ENCODE results near the gene SNN. TPM values are rescaled to one million over a fixed set of nuclear protein-coding genes. Genes with fewer than 3 reads are reported as not detected.

Gene SNN
- total and polyA plus RNA-seq, 2 donors (not counting 1 experiment from before 2014, with no cell fraction given) = 55.4 to 63.3 TPM

- Histone ChIP-seq H3K9ac (ENCODE audit: low read length) (no peak overlapping the region), H3K27ac (ENCODE audit: low read length in 2 of 2) (no peak overlapping the region), H3K9me3 (ENCODE audit: control extremely low read depth in 1 of 3, control insufficient read depth in 2 of 3, insufficient read depth in 1 of 3, low read length in 2 of 3) (peaks cover 0 to 3% (median 0%) of the 10 kb centered on the region in 3 donors), H3K4me2 (replicated peaks; ENCODE audit: low read depth, low read length, poor library complexity, severe bottlenecking) (no peak overlapping the region), H3K4me1 (ENCODE audit: control insufficient read depth in 2 of 2, insufficient read depth in 2 of 2, low read length in 2 of 2) (peaks cover 51 to 76% of the 10 kb centered on the region in 2 donors), H3K36me3 (replicated peaks in 1 of 2; ENCODE audit: control extremely low read depth in 1 of 2, control insufficient read depth in 1 of 2, extremely low read depth in 1 of 2, insufficient read depth in 2 of 2, low read length in 1 of 2) (no peaks in the 10 kb centered on the region), H3K79me2 (ENCODE audit: control insufficient read depth, insufficient read depth, low read length) (no peaks in the 10 kb centered on the region), H2AFZ (ENCODE audit: insufficient read depth, low read depth, low read length, poor library complexity, severe bottlenecking) (no peak overlapping the region), H4K20me1 (ENCODE audit: control insufficient read depth, insufficient read depth, low read length, poor library complexity, severe bottlenecking) (no peaks in the 10 kb centered on the region), H3K27me3 (replicated peaks in 1 of 4; ENCODE audit: control extremely low read depth in 1 of 4, control insufficient read depth in 3 of 4, insufficient read depth in 4 of 4, low read length in 3 of 4) (no peaks in the 10 kb centered on the region), H3K4me3 (ENCODE audit: control extremely low read depth in 1 of 5, extremely low read depth in 1 of 5, insufficient read depth in 1 of 5, low read depth in 2 of 5, low read length in 4 of 5) (no peak overlapping the region)
- Mint-ChIP-seq H3K4me3 (no peak overlapping the region), H3K27me3 (no peaks in the 10 kb centered on the region), H3K9me3 (ENCODE audit: insufficient read depth) (no peaks in the 10 kb centered on the region), H3K27ac (no peak overlapping the region), H3K4me1 (peaks cover 52% of the 10 kb centered on the region)
- ChIA-PET CTCF (interaction anchor here (1.8 kb wide), 1 partner anchor 14 kb away, joined by 5 read pairs; no protein-coding TSS in a partner anchor), POLR2A (interaction anchor here (0.7 kb wide), 1 partner anchor 88 kb away, joined by 5 read pairs; no protein-coding TSS in a partner anchor)
- WGBS (ENCODE audit: insufficient coverage) = 100% methylated on average over 2 of the region's 4 CpGs
- ATAC-seq (ENCODE audit: low read depth) (no peak), DNase-seq (no peak)
- intact Hi-C loops (cut with micrococcal nuclease) = no loop called here
- TF ChIP-seq, protein P1, sequence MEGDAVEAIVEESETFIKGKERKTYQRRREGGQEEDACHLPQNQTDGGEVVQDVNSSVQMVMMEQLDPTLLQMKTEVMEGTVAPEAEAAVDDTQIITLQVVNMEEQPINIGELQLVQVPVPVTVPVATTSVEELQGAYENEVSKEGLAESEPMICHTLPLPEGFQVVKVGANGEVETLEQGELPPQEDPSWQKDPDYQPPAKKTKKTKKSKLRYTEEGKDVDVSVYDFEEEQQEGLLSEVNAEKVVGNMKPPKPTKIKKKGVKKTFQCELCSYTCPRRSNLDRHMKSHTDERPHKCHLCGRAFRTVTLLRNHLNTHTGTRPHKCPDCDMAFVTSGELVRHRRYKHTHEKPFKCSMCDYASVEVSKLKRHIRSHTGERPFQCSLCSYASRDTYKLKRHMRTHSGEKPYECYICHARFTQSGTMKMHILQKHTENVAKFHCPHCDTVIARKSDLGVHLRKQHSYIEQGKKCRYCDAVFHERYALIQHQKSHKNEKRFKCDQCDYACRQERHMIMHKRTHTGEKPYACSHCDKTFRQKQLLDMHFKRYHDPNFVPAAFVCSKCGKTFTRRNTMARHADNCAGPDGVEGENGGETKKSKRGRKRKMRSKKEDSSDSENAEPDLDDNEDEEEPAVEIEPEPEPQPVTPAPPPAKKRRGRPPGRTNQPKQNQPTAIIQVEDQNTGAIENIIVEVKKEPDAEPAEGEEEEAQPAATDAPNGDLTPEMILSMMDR (IDR thresholded peaks at IDR 0.05) = no peak
- TF ChIP-seq EZH2 (IDR thresholded peaks at IDR 0.05; ENCODE audit: borderline replicate concordance, insufficient read depth, low read depth, low read length, poor library complexity, severe bottlenecking) = no peak
Observed at GRCh38 chr16:11625769-11626168, 42.5 kb upstream of the SNN start.

GRCh38 chr16:11626657-11627291 lies 41.5 kb upstream of the SNN start:
- H3K27ac Mint-ChIP-seq = peak overlapping the region; percentile 43
- no peak overlapping the region for H3K9ac ChIP-seq (ENCODE audit: low read length)
- peaks cover 46 to 69% of the 10 kb centered on the region in 2 donors for H3K4me1 ChIP-seq (ENCODE audit: control insufficient read depth in 2 of 2, insufficient read depth in 2 of 2, low read length in 2 of 2)

More at GRCh38 chr16:11626657-11627291, 41.5 kb upstream of the SNN start:
- CTCF ChIA-PET = interaction anchor here (1.8 kb wide), 1 partner anchor 13 kb away, joined by 5 read pairs; no protein-coding TSS in a partner anchor
- Histone ChIP-seq H3K27me3 (replicated peaks in 1 of 4; ENCODE audit: control extremely low read depth in 1 of 4, control insufficient read depth in 3 of 4, insufficient read depth in 4 of 4, low read length in 3 of 4) (no peaks in the 10 kb centered on the region), H3K27ac (ENCODE audit: low read length in 2 of 2) (no peak overlapping the region), H3K79me2 (ENCODE audit: control insufficient read depth, insufficient read depth, low read length) (no peaks in the 10 kb centered on the region), H4K20me1 (ENCODE audit: control insufficient read depth, insufficient read depth, low read length, poor library complexity, severe bottlenecking) (no peaks in the 10 kb centered on the region), H3K4me2 (replicated peaks; ENCODE audit: low read depth, low read length, poor library complexity, severe bottlenecking) (no peak overlapping the region), H3K36me3 (replicated peaks in 1 of 2; ENCODE audit: control extremely low read depth in 1 of 2, control insufficient read depth in 1 of 2, extremely low read depth in 1 of 2, insufficient read depth in 2 of 2, low read length in 1 of 2) (no peaks in the 10 kb centered on the region), H2AFZ (ENCODE audit: insufficient read depth, low read depth, low read length, poor library complexity, severe bottlenecking) (no peak overlapping the region), H3K9me3 (ENCODE audit: control extremely low read depth in 1 of 3, control insufficient read depth in 2 of 3, insufficient read depth in 1 of 3, low read length in 2 of 3) (no peaks in the 10 kb centered on the region), H3K4me3 (ENCODE audit: control extremely low read depth in 1 of 5, extremely low read depth in 1 of 5, insufficient read depth in 1 of 5, low read depth in 2 of 5, low read length in 4 of 5) (no peak overlapping the region)
- TF ChIP-seq, protein P1 (IDR thresholded peaks at IDR 0.05) = no peak
- TF ChIP-seq EZH2 (IDR thresholded peaks at IDR 0.05; ENCODE audit: borderline replicate concordance, insufficient read depth, low read depth, low read length, poor library complexity, severe bottlenecking) = no peak
- intact Hi-C loops (cut with micrococcal nuclease) = no loop called here
- DNase-seq (no peak), ATAC-seq (ENCODE audit: low read depth) (no peak)
- peaks cover 49% of the 10 kb centered on the region for H3K4me1 Mint-ChIP-seq
- no peaks in the 10 kb centered on the region for H3K9me3 Mint-ChIP-seq (ENCODE audit: insufficient read depth)
- WGBS (ENCODE audit: insufficient coverage) = 98% methylated on average over 13 of the region's 16 CpGs
- no peak overlapping the region for H3K4me3 Mint-ChIP-seq
- H3K27me3 Mint-ChIP-seq = no peaks in the 10 kb centered on the region
- POLR2A ChIA-PET = no interaction called here

All from B cell (primary cell).